Mesodermal cell (in vitro differentiated cells): ENCODE measurements around the gene RPS6KB1. TPM values are rescaled to one million over a fixed set of nuclear protein-coding genes. Genes with fewer than 3 reads are reported as not detected.
"Not testable (repeated sequence)": the region's sequence is repeated elsewhere in the genome, so short reads cannot be mapped to it uniquely, and the experiment has no call there.

Experiments used
- H3K27ac ChIP-seq: 2 replicates; pipeline ENCODE4 v1.7.0; 2013; ENCODE audit warnings: mild to moderate bottlenecking, low read depth, low read length, moderate library complexity; ENCODE audit not compliant: severe bottlenecking
- H3K36me3 ChIP-seq: 2 replicates; pipeline ENCODE4 v1.7.1; 2013; ENCODE audit warnings: mild to moderate bottlenecking, low read length, moderate library complexity; ENCODE audit not compliant: control insufficient read depth, insufficient read depth
- H3K4me1 ChIP-seq: one replicate; pipeline ENCODE4 v1.7.1; 2013; ENCODE audit warnings: mild to moderate bottlenecking, low read length; ENCODE audit not compliant: insufficient read depth, control insufficient read depth, poor library complexity, severe bottlenecking
- H3K4me3 ChIP-seq: 2 replicates; pipeline ENCODE4 v1.7.0; 2013; ENCODE audit warnings: low read length, control low read depth, mild to moderate bottlenecking; ENCODE audit not compliant: insufficient read depth, poor library complexity, severe bottlenecking; ENCODE audit errors: extremely low read depth
- H3K9me3 ChIP-seq: 2 replicates; pipeline ENCODE4 v1.7.1; 2013; ENCODE audit warnings: mild to moderate bottlenecking, low read length, moderate library complexity; ENCODE audit not compliant: control insufficient read depth
- WGBS, 2 experiments: methylation state at CpG; one replicate each; pipeline ENCODE4 v1.1.5; 2013; ENCODE audit warnings: missing lambda C conversion rate in 2 of 2; ENCODE audit not compliant: insufficient coverage in 2 of 2; 5-methylcytosine and 5-hydroxymethylcytosine counted together
- polyA plus RNA-seq, 2 experiments: library from polyadenylated mRNA; stranded (reverse); fragments of 50-300 nt; gene quantifications; one replicate each; pipeline ENCODE4 v1.2.3, GENCODE V29; 2013

RPS6KB1 gene
- 16.2 TPM for polyA plus RNA-seq (2013, experiment 1 of 2)
- polyA plus RNA-seq (2013, experiment 2 of 2): 17.1 TPM

DNA sequence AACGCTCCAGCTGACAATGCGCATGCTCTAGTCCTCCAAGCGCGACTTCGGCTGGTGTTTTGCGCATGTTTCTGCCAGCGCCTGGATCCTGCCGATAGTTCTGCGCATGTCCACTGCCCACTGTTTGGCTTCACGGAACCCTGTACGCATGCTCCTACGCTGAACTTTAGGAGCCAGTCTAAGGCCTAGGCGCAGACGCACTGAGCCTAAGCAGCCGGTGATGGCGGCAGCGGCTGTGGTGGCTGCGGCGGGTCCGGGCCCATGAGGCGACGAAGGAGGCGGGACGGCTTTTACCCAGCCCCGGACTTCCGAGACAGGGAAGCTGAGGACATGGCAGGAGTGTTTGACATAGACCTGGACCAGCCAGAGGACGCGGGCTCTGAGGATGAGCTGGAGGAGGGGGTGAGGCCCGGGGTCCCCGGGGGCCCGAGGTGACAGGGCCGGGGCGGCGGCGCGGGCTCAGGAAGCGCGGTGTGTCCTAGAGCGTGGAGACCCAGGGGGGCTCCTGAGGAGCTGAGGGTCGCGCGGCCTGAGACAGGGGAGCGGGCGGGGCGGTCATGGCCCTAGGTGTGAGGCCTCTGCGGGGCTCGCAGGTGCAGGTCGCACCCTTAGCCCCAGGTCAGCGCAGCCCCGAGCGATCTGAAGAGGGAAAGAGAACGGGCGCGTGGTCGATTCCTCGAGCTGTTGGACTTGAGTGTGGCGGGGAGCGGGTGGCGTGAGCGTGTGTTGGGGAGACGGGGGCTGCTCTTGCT, at the start of gene RPS6KB1, which contains the start of gene TUBD1:
Gene RPS6KB1, plus strand, starts transcription at position 198 of the 752 bp plus-strand sequence. Its CDS starts 64 bp downstream, at position 262.
Gene TUBD1, minus strand, starts transcription at position 20 of the 752 bp plus-strand sequence. CDS start 1,941 bp downstream, outside the sequence.
- Histone ChIP-seq H3K9me3 (no peaks in the 10 kb centered on the region), H3K36me3 (peaks cover 26% of the 10 kb centered on the region), H3K4me3 (peak within 1 kb of the TSS; percentile 90), H3K4me1 (no peaks in the 10 kb centered on the region), H3K27ac (peak within 1 kb of the TSS; percentile 47)
- WGBS, 2 experiments: 1% methylated on average over 44 to 55 of the region's 61 CpGs

DNA sequence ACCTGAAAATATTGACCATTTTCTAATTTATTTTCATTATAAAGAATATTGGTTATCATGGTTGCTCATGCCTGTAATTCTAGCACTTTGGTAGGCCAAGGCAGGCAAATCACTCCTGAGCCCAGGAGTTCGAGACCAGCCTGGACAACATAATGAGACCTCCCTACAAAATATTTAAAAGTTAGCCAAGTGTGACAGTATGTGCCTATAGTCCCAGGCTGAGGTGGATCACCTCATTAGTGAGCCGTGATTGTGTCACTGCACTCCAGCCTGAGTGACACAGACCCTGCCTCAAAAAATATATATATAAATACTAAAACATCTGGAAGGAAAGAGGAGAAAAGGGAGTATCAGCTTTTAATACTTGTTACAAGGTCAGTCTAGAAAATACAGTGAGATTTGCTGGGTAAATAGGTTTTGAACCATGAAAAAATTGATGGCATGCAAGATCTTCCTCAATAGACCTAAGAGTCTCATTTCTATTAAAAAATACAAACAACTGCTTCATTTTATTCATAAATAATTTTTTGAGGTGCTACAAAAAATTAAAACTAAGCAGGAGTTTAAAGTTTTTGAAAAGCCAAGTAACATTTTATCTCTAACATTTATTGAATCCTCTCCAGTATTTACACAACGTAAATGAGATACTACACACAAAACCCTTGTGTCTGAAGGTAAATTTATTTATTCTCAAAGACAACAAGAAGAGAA, 47.9 kb upstream of the RPS6KB1 start:
- H3K27ac ChIP-seq: peak overlapping the region; percentile 46
- H3K4me1 ChIP-seq: peaks cover 9% of the 10 kb centered on the region
- 100% methylated on average over 1 of the region's 3 CpGs for WGBS, 2 experiments
- no peak overlapping the region for H3K4me3 ChIP-seq
- H3K9me3 ChIP-seq: no peaks in the 10 kb centered on the region
- peaks cover 22% of the 10 kb centered on the region for H3K36me3 ChIP-seq

DNA sequence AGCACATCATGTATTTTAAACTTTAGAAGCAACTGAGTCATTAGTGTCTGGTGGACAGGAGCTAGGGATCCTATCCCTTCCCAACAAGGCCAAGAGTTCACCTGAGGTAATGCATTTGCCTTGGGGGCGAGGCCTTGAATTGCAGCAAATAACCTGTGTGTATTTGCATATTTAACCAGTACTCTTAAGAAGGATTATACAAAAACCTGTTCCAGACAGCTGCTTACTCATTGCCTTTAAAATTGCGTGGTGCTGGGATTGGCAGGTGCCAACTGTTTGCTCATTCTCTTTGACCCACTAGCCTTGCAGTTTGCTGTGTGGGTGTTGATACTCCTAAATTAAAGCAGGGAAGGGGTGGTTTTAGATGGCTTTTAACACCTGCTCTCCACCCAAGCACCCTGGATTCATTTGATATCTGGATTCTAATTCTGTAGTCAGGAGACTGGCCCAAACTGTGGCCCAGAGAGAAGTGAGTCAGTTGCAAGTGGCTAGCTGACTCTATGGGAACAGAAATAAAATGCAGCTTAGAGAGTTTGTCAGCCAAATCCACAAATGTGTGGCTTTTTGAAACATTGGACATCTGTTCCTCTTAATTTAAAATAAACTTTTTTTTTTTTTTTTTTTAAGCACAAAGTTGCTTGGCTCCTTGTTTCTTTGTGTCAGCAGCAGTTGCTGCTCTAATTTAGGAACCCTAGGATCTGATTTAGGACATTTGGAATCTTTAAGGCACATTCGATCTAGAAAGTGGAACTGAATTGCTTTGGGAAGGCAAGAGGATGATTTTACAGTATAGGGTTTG, 47.1 kb upstream of the RPS6KB1 start:
- H3K4me3 ChIP-seq: no peak overlapping the region
- peaks cover 14% of the 10 kb centered on the region for H3K36me3 ChIP-seq
- peaks cover 9% of the 10 kb centered on the region for H3K4me1 ChIP-seq
- peak overlapping the region; percentile 54 for H3K27ac ChIP-seq
- WGBS, 2 experiments: 100% methylated on average over 1 of the region's 3 CpGs; no CpG with 5 or more reads in 1 of the 2 experiments
- no peaks in the 10 kb centered on the region for H3K9me3 ChIP-seq

DNA sequence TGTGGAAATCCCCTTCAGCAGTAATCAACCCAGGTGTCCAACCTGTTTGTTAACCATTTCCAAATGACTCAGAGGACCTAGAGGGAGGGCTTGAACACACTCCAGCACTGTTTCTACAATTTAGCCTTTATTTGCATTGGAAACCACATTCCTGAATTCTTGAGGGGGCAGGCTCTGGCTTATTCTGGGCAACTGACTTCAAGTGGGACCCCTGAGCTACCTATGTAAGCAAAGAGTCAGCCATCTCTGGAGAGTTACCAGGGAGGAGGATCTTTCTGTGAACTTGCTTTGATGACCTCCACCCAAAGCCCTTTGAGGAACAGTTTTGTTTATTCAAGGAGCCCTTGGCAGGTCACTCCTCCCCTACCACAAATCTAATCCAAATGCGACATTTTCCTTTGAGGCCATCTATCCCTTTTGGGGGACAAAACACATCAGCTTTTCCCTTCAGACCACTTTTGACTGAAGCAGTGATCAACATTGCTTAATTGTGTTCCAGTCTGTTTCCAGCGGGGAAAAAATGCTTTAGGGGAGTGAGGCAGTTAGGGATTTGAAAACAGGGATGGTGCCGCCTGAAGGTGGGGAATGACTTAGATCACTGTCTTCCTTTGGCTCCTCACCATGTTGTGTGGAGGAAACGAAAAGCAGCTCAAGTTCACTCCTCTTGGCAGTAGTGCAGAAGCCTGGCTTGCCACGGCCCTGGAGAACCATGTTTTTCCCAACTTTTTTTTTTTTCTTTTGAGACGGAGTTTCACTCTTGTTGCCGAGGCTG, 46.3 kb upstream of the RPS6KB1 start:
- H3K36me3 ChIP-seq: peaks cover 6% of the 10 kb centered on the region
- H3K27ac ChIP-seq: peak overlapping the region; percentile 54
- WGBS, 2 experiments: 74 to 75% methylated on average over 4 to 7 of the region's 7 CpGs
- peaks cover 12% of the 10 kb centered on the region for H3K4me1 ChIP-seq
- H3K9me3 ChIP-seq: no peaks in the 10 kb centered on the region
- H3K4me3 ChIP-seq: no peak overlapping the region

DNA sequence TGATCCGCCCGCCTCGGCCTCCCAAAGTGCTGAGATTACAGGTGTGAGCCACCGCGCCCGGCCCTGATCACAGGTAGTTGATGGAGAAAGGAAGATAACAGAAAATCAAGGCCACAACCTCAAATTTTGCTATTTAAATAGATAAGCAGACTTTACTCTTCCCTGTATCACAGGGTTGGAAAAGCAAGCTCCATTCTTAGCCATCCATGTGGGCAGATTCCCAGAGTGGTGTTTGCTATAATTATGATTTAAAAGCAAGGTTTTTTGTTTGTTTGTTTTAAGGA, 44.6 kb upstream of the RPS6KB1 start:
- H3K27ac ChIP-seq: no peak overlapping the region

DNA sequence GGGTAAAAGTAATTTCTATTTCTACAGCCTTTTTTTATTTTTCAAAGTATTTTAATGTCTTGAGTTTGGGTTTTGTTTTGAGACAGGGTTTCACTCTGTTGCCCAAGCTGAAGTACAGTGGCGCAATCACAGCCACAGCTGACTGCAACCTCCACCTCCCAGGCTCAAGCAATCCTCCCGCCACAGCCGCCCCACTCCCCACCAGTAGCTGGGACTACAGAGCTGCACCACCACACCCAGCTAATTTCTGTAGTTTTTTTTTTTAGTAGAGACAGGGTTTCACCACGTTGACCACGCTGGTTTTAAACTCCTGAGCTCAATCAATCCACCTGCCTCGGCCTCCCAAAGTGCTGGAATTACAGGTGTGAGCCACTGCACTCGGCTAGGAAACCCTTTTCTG, 44.1 kb upstream of the RPS6KB1 start:
- Histone ChIP-seq H3K4me1 (peaks cover 21% of the 10 kb centered on the region), H3K4me3 (no peak overlapping the region), H3K36me3 (no peaks in the 10 kb centered on the region), H3K27ac (no peak overlapping the region), H3K9me3 (no peaks in the 10 kb centered on the region)
- 85 to 90% methylated on average over 2 to 6 of the region's 7 CpGs for WGBS, 2 experiments

More for the DNA sequence above, 44.6 kb upstream of the RPS6KB1 start:
- WGBS, 2 experiments: 100% methylated on average over 2 to 3 of the region's 6 CpGs
- Histone ChIP-seq H3K36me3 (no peaks in the 10 kb centered on the region), H3K4me1 (peaks cover 17% of the 10 kb centered on the region), H3K4me3 (no peak overlapping the region), H3K9me3 (no peaks in the 10 kb centered on the region)

DNA sequence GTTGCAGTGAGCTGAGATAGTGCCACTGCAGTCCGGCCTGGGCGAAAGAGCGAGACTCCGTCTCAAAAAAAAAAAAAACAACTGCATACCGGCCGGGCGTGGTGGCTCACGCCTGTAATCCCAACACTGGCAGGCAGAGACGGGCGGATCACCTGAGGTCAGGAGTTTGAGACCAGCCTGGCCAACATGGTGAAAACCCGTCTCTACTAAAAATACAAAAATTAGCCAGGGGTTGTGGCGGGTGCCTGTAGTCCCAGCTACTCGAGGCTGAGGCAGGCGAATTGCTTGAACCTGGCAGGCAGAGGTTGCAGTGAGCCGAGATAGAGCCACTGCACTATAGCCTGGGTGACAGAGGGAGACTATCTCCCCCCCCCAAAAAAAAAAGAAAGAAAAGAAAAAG, 42.6 kb upstream of the RPS6KB1 start:
- not testable (repeated sequence) for H3K27ac ChIP-seq
- peaks cover 20% of the 10 kb centered on the region for H3K4me1 ChIP-seq
- WGBS, 2 experiments: 93 to 96% methylated on average over 8 to 11 of the region's 15 CpGs

DNA sequence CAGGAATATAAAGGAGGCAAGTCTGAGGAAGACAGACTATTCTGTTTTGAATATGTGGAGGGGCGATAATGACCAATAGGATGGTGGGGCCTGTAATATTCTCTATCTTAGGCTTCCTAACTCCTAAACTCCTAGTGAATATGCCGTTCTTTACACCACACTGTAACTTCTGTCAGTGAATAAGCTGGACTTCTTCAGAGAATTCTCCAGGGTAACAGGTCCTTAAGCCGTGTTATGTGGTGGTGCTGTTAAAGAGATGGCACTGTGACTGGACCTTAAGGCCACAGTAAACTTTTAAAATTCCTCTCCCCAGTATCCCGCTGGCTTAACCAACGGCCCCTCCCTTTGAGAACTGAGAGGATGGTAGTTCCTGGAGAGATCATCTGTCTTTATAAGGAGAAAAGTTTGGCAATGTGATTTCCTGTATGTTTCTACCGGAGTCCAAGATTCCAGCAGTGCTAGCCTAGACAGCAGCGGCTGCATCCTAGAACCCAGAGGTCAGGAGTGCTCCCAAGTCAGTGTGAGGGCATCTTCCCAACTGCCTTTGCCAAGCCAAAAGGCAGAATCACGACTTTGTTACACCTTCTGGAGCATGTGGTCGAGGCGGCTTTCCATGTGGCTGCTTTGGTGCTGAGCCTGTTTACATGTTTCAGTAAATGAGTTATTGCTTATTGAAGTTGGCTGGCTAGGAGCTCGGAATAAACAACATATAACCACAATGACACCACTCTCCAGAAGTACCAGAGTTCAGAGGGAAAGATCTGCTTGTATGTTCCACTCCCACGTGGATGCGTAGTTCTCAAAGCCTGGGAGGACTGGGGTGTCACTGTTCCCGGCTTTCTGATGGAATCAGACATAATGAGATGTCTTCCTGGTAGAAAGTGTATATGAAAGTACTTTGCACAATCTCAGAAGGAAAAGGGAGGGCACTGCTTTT, 41.2 kb upstream of the RPS6KB1 start:
- Histone ChIP-seq H3K36me3 (no peaks in the 10 kb centered on the region), H3K27ac (no peak overlapping the region), H3K9me3 (no peaks in the 10 kb centered on the region), H3K4me1 (peaks cover 21% of the 10 kb centered on the region), H3K4me3 (no peak overlapping the region)
- WGBS, 2 experiments: 88 to 93% methylated on average over 5 to 8 of the region's 14 CpGs

More for the DNA sequence above, 42.6 kb upstream of the RPS6KB1 start:
- H3K9me3 ChIP-seq, H3K4me3 ChIP-seq, H3K36me3 ChIP-seq: not testable (repeated sequence)

DNA sequence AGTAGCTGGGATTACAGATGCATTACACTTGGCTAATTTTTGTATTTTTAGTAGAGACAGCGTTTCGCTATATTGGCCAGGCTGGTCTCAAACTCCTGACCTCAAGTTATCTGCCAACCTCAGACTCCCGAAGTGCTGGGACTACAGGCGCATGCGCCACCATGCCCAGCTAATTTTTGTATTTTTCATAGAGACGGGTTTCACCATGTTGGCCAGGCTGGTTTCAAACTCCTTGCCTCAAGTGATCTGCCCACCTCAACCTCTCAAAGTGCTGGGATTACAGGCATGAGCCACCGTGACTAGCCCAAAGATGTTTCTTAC, 40.1 kb upstream of the RPS6KB1 start:
- not testable (repeated sequence) for H3K4me3 ChIP-seq

More for the DNA sequence above, 40.1 kb upstream of the RPS6KB1 start:
- 93 to 97% methylated on average over 5 to 7 of the region's 7 CpGs for WGBS, 2 experiments
- H3K9me3 ChIP-seq, H3K36me3 ChIP-seq, H3K27ac ChIP-seq: not testable (repeated sequence)
- H3K4me1 ChIP-seq: peaks cover 25% of the 10 kb centered on the region
